ENCODE data around the gene FRAT1.
A peak's percentile ranks its signal among the peaks of the same experiment; 100 is the strongest.

FRAT1 gene

GRCh38 chr10:97331153-97331703 is 12.2 kb downstream of the FRAT1 start:
- peaks cover 72% of the 10 kb centered on the region for H3K36me3 ChIP-seq

GRCh38 chr10:97332591-97333350 is 13.7 kb downstream of the FRAT1 start:
- Histone ChIP-seq H3K9me3 (no peaks in the 10 kb centered on the region), H3K4me1 (ENCODE audit: control insufficient read depth in 1 of 2, insufficient read depth in 1 of 2, low read depth in 1 of 2, low read length in 1 of 2) (peaks cover 62 to 70% of the 10 kb centered on the region in 2 experiments), H3K27ac (peak overlapping the region; percentile 99), H3K4me3 (ENCODE audit: low read depth in 1 of 2, low read length in 1 of 2) (peak overlapping the region; percentile 88 to 89), H3K36me3 (peaks cover 56% of the 10 kb centered on the region), H3K27me3 (no peaks in the 10 kb centered on the region)
- no peak for TF ChIP-seq CTCF (IDR thresholded peaks at IDR 0.05)

More at GRCh38 chr10:97331153-97331703, 12.2 kb downstream of the FRAT1 start:
- Histone ChIP-seq H3K9me3 (no peaks in the 10 kb centered on the region), H3K27ac (peak overlapping the region; percentile 99), H3K4me1 (ENCODE audit: control insufficient read depth in 1 of 2, insufficient read depth in 1 of 2, low read depth in 1 of 2, low read length in 1 of 2) (peaks cover 62 to 70% of the 10 kb centered on the region in 2 experiments), H3K27me3 (no peaks in the 10 kb centered on the region), H3K4me3 (ENCODE audit: low read depth in 1 of 2, low read length in 1 of 2) (peak overlapping the region; percentile 88 to 89)
- no peak for TF ChIP-seq CTCF (IDR thresholded peaks at IDR 0.05)

- no peaks in the 10 kb centered on the region for H3K27me3 ChIP-seq
- H3K9me3 ChIP-seq = no peaks in the 10 kb centered on the region
- no peak for TF ChIP-seq CTCF (IDR thresholded peaks at IDR 0.05)
- H3K27ac ChIP-seq = peak overlapping the region; percentile 99
- H3K36me3 ChIP-seq = peaks cover 51% of the 10 kb centered on the region
- peaks cover 62 to 66% of the 10 kb centered on the region in 2 experiments for H3K4me1 ChIP-seq (ENCODE audit: control insufficient read depth in 1 of 2, insufficient read depth in 1 of 2, low read depth in 1 of 2, low read length in 1 of 2)
- peak overlapping the region; percentile 88 to 89 for H3K4me3 ChIP-seq (ENCODE audit: low read depth in 1 of 2, low read length in 1 of 2)
Measured at GRCh38 chr10:97333351-97333600, 14.2 kb downstream of the FRAT1 start.

GRCh38 chr10:97333601-97334369 is 14.7 kb downstream of the FRAT1 start:
- peak overlapping the region; percentile 99 for H3K27ac ChIP-seq
- H3K9me3 ChIP-seq = no peaks in the 10 kb centered on the region
- H3K27me3 ChIP-seq = no peaks in the 10 kb centered on the region
- H3K4me3 ChIP-seq (ENCODE audit: low read depth in 1 of 2, low read length in 1 of 2) = peak overlapping the region; percentile 88 to 89
- peaks cover 59 to 61% of the 10 kb centered on the region in 2 experiments for H3K4me1 ChIP-seq (ENCODE audit: control insufficient read depth in 1 of 2, insufficient read depth in 1 of 2, low read depth in 1 of 2, low read length in 1 of 2)
- H3K36me3 ChIP-seq = peaks cover 46% of the 10 kb centered on the region
- TF ChIP-seq CTCF (IDR thresholded peaks at IDR 0.05) = peak; percentile 32

- TF ChIP-seq CTCF (IDR thresholded peaks at IDR 0.05) = peak; percentile 41
- no peaks in the 10 kb centered on the region for H3K27me3 ChIP-seq
- H3K4me3 ChIP-seq (ENCODE audit: low read depth in 1 of 2, low read length in 1 of 2) = peak within 1 kb of the TSS; percentile 88 to 89
- H3K36me3 ChIP-seq = peaks cover 38% of the 10 kb centered on the region
- no peaks in the 10 kb centered on the region for H3K9me3 ChIP-seq
- H3K27ac ChIP-seq = peak within 1 kb of the TSS; percentile 99
- H3K4me1 ChIP-seq (ENCODE audit: control insufficient read depth in 1 of 2, insufficient read depth in 1 of 2, low read depth in 1 of 2, low read length in 1 of 2) = peaks cover 51 to 53% of the 10 kb centered on the region in 2 experiments
Measured at GRCh38 chr10:97334370-97335175, 15.5 kb downstream of the FRAT1 start, which contains the start of gene FRAT2. Gene FRAT2, minus strand, starts transcription at chr10:97334729. Its CDS starts 157 bp downstream, at chr10:97334572.
